Effector CD4-positive, alpha-beta T cell (primary cell): ENCODE results near the gene GOLGA8B.
"Not testable (repeated sequence)": the region's sequence is repeated elsewhere in the genome, so short reads cannot be mapped to it uniquely, and the experiment has no call there.

Experiments
- DNase-seq: peaks from one replicate; pipeline ENCODE4 v3.0.0-alpha.2; 2020
- total RNA-seq: gene quantifications from one replicate; lab custom pipeline; 2026; lab: John Stamatoyannopoulos, UW

The GOLGA8B gene, protein sequence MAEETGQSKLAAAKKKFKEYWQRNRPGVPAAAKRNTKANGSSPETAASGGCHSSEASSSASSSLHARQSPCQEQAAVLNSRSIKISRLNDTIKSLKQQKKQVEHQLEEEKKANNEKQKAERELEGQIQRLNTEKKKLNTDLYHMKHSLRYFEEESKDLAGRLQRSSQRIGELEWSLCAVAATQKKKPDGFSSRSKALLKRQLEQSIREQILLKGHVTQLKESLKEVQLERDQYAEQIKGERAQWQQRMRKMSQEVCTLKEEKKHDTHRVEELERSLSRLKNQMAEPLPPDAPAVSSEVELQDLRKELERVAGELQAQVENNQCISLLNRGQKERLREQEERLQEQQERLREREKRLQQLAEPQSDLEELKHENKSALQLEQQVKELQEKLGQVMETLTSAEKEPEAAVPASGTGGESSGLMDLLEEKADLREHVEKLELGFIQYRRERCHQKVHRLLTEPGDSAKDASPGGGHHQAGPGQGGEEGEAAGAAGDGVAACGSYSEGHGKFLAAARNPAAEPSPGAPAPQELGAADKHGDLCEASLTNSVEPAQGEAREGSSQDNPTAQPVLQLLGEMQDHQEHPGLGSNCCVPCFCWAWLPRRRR
- total RNA-seq, result 333 reads per million, percentile 96 among the genes with 10 or more reads in this experiment

DNA sequence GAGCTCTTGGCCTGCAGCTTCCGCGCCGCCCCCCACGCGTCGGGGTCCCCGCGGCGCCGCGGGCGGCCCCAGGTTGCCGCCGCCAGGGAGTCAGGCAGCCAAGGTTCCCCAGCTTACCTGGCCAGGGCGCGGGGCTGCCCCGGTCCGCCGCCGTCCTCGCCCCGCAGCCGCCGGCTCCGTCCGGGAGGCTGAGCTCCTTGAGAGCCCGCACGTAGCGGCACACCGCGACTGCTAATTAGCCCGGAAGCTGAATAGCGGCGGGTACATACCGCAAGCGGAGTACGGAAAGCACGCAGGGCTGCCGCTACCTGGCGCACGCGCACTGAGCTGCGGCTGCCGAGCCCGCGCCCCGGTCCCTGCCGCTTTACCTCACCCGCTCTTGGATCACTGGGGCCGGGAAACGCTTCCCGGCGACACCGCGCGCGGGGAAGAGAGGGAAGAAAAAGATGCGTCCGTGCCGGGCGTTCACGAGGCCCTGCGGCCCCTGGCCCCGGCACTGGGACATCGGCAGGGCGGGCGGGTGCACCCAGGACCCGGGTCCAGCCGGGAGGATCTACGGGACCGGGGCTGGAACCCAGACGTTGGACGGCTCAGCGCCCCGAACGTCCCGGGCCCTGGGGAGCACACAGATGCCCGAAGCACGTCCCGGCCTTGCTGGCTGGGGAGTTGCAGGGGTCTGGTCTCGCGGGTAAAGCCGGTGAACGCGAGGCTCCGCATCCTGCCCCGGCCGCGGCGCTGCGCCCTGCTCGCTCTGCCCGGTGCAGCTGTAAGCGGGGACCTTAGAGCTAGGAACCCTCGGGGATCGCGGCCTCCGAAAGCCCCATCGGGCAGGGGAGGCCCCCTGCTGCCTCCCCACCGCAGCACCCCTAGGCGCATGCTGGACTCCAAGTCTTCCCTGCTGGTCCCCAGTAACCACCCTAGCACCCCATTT, at the start of gene GOLGA8B:
Gene GOLGA8B, minus strand, starts transcription at position 253 of the 931 bp plus-strand sequence. CDS start 47,739 bp downstream, outside the sequence.
- DNase-seq, result peak; percentile 78

- DNase-seq, result not testable (repeated sequence)
Observed at GRCh38 chr15:34633165-34633564, 49.7 kb upstream of the GOLGA8B start.

GRCh38 chr15:34628577-34629152, 45.2 kb upstream of the GOLGA8B start:
- DNase-seq, result no peak

DNA sequence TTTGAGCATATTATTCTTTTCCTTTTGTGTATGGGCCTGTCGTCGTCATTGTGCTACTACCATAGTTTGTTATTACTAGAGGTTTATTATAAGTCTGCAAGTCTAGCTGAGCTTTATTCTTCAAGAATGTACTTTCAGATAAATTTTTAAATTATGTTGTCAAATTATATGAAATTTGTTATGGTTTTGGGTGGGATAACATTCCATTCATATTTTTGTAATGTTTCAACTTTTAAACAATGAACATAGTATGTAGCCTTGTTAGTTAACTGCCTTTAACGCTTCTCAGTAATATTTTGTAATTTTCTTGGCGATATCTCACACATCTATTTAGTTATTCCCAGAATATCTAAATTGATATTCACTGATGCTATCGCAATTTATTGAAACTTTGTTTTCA, 41.6 kb upstream of the GOLGA8B start:
- DNase-seq, result no peak

- no peak for DNase-seq
Observed at GRCh38 chr15:34621675-34622074, 38.2 kb upstream of the GOLGA8B start.

DNA sequence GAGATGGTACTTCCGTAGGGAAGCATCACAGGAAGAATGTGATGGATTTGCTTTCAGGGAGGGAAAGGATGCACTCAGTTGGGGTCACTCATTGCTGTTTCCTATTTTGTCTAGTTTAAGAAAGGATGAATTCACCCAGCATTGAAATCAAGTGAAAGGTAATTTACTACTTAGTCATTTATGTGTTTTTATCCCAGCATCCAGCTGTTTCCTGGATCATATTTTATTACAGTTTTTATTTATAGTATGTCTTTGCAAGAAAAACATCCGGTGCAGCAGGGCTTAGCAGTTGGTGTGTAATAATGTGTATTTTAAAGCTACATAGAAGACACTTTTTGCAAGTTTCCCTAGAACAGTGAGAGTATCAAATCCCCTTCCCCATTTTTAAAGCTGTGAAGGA, 37.4 kb upstream of the GOLGA8B start:
- no peak for DNase-seq

- no peak for DNase-seq
Observed at GRCh38 chr15:34620142-34620541, 36.7 kb upstream of the GOLGA8B start.

GRCh38 chr15:34619151-34619550, 35.7 kb upstream of the GOLGA8B start:
- DNase-seq, result no peak

DNA sequence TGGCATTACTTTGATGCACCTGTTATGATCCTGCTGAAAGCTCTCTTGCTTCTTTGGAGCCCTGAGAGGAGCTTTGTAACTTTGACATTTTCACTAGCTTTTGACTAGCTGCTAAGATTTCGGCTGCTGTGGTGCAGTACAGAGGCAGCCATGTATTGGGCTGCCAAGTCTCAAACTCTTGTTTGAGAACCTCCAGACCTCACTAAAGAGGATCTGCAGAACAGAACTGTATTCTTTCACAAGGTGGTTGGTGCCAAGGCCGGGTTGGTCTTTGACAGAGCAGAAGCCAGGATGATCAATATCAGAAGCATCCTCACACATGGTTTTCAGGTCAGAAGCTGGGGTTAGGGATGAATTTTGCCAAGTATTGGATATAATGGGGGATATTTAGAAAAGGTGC, 34.6 kb upstream of the GOLGA8B start:
- no peak for DNase-seq

- no peak for DNase-seq
Observed at GRCh38 chr15:34616613-34617012, 33.2 kb upstream of the GOLGA8B start.

DNA sequence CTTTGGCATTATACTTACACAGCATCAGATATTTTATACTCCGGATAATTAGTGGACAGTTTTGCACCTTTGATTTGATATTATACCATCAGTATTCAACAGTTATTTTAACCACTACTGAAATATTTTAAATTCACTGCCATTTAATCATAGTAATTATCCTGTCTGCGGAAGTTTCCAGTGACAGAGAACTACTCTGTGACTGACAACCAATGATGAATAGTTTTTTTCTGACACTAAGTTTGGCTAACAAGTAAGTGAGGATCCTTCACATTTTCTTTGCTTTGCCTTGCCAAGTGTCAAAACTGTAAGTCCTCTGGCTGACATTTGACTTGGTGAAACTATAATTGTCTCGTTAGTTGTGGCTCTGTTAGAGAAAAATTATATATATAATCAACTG, 30.5 kb upstream of the GOLGA8B start:
- DNase-seq, result no peak

GRCh38 chr15:34613301-34613700, 29.9 kb upstream of the GOLGA8B start:
- no peak for DNase-seq

- no peak for DNase-seq
Observed at GRCh38 chr15:34610354-34610753, 26.9 kb upstream of the GOLGA8B start.

GRCh38 chr15:34609102-34610057, 25.9 kb upstream of the GOLGA8B start:
- DNase-seq, result no peak

- DNase-seq, result no peak
Observed at GRCh38 chr15:34608517-34608916, 25.1 kb upstream of the GOLGA8B start.

GRCh38 chr15:34607832-34608231, 24.4 kb upstream of the GOLGA8B start:
- DNase-seq, result no peak

- no peak for DNase-seq
Observed at GRCh38 chr15:34606545-34606944, 23.1 kb upstream of the GOLGA8B start.

- DNase-seq, result no peak
Observed at GRCh38 chr15:34606131-34606530, 22.7 kb upstream of the GOLGA8B start.

GRCh38 chr15:34603095-34603494, 19.6 kb upstream of the GOLGA8B start:
- DNase-seq, result no peak

GRCh38 chr15:34600923-34601322, 17.5 kb upstream of the GOLGA8B start:
- no peak for DNase-seq

GRCh38 chr15:34598799-34599585, 15.5 kb upstream of the GOLGA8B start:
- DNase-seq, result no peak
